Measurements from ENCODE around the gene KCNIP1.

The KCNIP1 gene

DNA sequence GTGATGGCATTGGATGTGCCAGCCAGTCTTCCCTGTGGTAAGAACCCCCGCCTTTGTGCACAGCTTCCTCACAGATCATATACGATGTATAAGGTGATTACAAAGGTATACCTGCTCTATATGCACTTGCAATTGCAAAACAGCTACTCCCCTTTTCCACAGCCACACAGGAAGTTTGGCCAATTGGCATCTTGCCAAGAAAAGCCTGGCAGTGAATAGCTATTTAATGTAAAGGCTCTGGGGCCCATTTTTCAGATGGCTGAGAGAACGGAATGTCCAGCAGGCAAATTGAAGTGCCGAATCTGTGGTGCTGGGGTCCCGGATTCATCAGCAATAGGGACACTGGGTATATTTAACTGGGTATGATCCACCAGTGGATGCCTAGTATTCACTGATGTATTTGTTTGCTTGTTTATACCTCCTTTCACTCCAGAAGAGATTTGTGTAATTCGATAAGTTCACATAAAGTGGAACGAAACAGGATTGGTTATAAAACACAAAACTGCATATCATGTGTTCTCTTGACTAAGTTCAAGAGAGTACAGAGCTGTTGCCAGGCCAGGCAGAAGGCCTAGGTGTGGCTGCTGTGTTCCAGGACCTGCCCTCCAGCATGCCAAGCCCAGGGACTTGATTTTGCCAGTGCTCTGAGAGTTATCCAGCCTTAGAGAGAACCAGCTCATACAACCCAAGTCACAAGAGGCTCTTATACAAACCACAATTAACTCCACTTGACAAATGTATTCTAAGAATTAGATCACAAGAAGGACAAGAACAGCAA lies 252.0 kb downstream of the KCNIP1 start:
- Mint-ChIP-seq H3K36me3 (ENCODE audit: low read depth) (no peaks in the 10 kb centered on the region), H3K27ac (peak overlapping the region in 2 of 3 experiments; percentile 11 to 15), H3K9me3 (no peaks in the 10 kb centered on the region), H3K27me3 (ENCODE audit: low read depth) (peaks cover 34% of the 10 kb centered on the region), H3K4me3 (no peak overlapping the region), H3K4me1 (peaks cover 21% of the 10 kb centered on the region)
- TF ChIP-seq, protein P1, sequence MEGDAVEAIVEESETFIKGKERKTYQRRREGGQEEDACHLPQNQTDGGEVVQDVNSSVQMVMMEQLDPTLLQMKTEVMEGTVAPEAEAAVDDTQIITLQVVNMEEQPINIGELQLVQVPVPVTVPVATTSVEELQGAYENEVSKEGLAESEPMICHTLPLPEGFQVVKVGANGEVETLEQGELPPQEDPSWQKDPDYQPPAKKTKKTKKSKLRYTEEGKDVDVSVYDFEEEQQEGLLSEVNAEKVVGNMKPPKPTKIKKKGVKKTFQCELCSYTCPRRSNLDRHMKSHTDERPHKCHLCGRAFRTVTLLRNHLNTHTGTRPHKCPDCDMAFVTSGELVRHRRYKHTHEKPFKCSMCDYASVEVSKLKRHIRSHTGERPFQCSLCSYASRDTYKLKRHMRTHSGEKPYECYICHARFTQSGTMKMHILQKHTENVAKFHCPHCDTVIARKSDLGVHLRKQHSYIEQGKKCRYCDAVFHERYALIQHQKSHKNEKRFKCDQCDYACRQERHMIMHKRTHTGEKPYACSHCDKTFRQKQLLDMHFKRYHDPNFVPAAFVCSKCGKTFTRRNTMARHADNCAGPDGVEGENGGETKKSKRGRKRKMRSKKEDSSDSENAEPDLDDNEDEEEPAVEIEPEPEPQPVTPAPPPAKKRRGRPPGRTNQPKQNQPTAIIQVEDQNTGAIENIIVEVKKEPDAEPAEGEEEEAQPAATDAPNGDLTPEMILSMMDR (IDR thresholded peaks at IDR 0.05; ENCODE audit: unreplicated experiment in 3 of 3): no peak

DNA sequence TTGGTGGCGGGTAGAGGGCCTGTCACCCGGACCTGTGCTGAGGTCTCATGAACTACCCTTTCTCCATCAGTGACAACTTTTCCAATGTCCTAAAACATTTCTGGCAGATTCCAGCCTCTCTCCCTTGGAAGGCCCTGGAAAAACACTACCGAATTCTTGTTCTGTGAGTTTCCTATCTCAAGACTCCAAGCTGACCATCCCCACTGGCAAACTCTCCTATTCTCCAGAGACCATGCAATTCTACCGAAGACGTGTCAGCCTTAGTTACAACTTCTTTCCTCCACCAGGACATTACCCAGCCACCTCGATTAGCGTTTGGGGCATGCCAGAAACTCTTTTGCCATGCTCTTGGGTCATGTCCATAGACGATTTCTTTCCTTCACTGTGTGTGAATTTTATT lies 252.9 kb downstream of the KCNIP1 start:
- Mint-ChIP-seq H3K4me1 (peaks cover 19% of the 10 kb centered on the region), H3K27ac (peak overlapping the region; percentile 77 to 86 (median 85)), H3K36me3 (ENCODE audit: low read depth) (no peaks in the 10 kb centered on the region), H3K27me3 (ENCODE audit: low read depth) (peaks cover 32% of the 10 kb centered on the region), H3K4me3 (no peak overlapping the region), H3K9me3 (no peaks in the 10 kb centered on the region)
- TF ChIP-seq, protein P1 (IDR thresholded peaks at IDR 0.05; ENCODE audit: unreplicated experiment in 3 of 3): no peak

DNA sequence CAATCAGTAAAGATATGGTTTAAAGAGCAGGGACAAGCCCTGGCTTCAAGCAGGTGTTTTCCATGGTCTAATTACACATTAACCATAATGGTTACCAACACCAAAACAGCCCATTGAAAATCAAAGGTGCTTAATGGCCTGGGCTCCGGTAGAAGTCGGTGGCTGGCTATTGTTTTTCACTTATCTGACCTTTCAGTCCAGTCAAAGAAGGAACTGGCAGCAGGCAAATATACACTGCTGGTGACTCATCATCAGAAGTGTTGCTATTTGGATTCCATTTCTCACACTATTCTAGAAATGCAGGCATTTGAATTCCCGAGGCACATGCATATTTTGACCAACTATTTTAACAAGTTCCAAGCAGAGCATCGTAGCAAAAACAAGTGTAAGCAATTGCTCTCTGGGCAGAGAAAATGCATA lies 253.4 kb downstream of the KCNIP1 start:
- Mint-ChIP-seq H3K4me1 (peaks cover 19% of the 10 kb centered on the region), H3K9me3 (no peaks in the 10 kb centered on the region), H3K4me3 (no peak overlapping the region), H3K27me3 (ENCODE audit: low read depth) (peaks cover 31% of the 10 kb centered on the region), H3K27ac (peak overlapping the region; percentile 77 to 86 (median 85)), H3K36me3 (ENCODE audit: low read depth) (no peaks in the 10 kb centered on the region)
- TF ChIP-seq, protein P1 (IDR thresholded peaks at IDR 0.05; ENCODE audit: unreplicated experiment in 3 of 3): no peak

DNA sequence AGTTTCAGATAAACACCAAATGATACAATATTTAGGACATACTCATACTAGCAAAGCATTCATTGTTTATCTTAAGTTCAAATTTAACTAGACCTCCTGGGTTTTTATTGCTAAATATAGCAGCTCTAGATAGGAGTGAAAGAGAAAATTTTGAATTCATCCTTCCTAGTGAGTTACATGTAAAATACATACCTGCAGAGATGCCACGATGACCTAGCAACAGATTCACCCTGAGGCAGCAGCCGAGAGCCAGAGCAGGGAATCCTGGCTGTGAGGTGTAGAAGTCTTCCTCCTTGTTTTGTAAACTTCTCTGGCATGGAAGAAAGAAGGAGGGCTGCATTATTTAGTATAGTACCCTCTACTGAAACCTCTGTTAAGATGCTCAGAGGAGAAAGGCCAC lies 253.8 kb downstream of the KCNIP1 start:
- no peaks in the 10 kb centered on the region for H3K36me3 Mint-ChIP-seq (ENCODE audit: low read depth)
- peak overlapping the region; percentile 23 to 86 (median 77) for H3K27ac Mint-ChIP-seq
- no peaks in the 10 kb centered on the region for H3K9me3 Mint-ChIP-seq
- no peak overlapping the region for H3K4me3 Mint-ChIP-seq
- TF ChIP-seq, protein P1 (IDR thresholded peaks at IDR 0.05; ENCODE audit: unreplicated experiment in 3 of 3): no peak
- H3K4me1 Mint-ChIP-seq: peaks cover 17% of the 10 kb centered on the region
- H3K27me3 Mint-ChIP-seq (ENCODE audit: low read depth): peaks cover 31% of the 10 kb centered on the region

DNA sequence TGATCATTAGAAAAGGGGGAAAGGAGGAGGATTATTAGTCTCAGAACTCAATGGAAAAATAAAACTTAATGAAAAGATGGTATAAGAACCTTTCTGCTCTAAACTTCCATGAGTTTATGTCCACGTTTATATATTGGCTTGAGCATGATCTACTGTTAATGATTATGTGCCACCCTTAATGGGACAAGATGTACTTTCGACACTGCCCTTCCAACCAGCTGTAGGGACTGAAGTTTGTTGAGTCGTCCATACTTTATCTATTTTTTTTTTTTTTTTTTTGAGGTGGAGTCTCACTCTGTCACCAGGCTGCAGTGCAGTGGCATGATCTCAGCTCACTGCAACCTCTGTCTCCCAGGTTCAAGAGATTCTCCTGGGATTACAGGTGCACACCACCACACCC lies 254.7 kb downstream of the KCNIP1 start:
- TF ChIP-seq, protein P1 (IDR thresholded peaks at IDR 0.05; ENCODE audit: unreplicated experiment in 3 of 3): no peak
- no peaks in the 10 kb centered on the region for H3K36me3 Mint-ChIP-seq (ENCODE audit: low read depth)
- peaks cover 15% of the 10 kb centered on the region for H3K4me1 Mint-ChIP-seq
- H3K27me3 Mint-ChIP-seq (ENCODE audit: low read depth): peaks cover 25% of the 10 kb centered on the region
- H3K9me3 Mint-ChIP-seq: no peaks in the 10 kb centered on the region
- peak overlapping the region; percentile 23 to 86 (median 77) for H3K27ac Mint-ChIP-seq
- H3K4me3 Mint-ChIP-seq: no peak overlapping the region

DNA sequence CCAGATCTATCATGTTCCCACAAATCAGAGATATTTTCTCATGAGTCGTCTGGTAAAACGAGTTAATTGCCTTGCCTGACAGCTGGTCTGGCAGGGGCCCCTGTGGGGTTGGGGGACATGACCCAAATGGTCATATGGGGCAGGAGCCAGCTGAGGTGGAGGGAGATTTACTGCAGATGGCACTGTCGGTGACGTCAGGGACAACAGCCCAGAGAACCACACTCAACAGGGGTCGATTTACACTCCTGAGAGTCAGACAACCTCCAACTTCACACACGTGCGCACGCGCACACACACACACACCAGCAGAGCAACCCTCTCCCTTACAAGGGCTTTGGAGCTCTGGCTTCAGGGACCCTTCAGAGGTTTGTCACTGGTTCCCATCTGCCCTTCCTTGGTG lies 256.3 kb downstream of the KCNIP1 start:
- H3K27me3 Mint-ChIP-seq (ENCODE audit: low read depth): peaks cover 20% of the 10 kb centered on the region
- no peak overlapping the region for H3K27ac Mint-ChIP-seq
- peaks cover 15% of the 10 kb centered on the region for H3K4me1 Mint-ChIP-seq
- H3K9me3 Mint-ChIP-seq: no peaks in the 10 kb centered on the region
- TF ChIP-seq, protein P1 (IDR thresholded peaks at IDR 0.05; ENCODE audit: unreplicated experiment in 3 of 3): no peak
- no peaks in the 10 kb centered on the region for H3K36me3 Mint-ChIP-seq (ENCODE audit: low read depth)
- H3K4me3 Mint-ChIP-seq: no peak overlapping the region
